Stimulated activated CD4-positive, alpha-beta T cell treated with anti-CD3 and anti-CD28 coated beads, Interleukin-2, amount 100 ng/mL, for 4 hours (primary cell): ENCODE data around the gene WNK4.
"Not testable (repeated sequence)": the region's sequence is repeated elsewhere in the genome, so short reads cannot be mapped to it uniquely, and the experiment has no call there.

Source experiments
- DNase-seq: peaks from one replicate; pipeline ENCODE4 v3.0.0-alpha.2; 2020; ENCODE audit warnings: low read depth

The WNK4 gene

GRCh38 chr17:42779936-42780850, at the start of gene WNK4:
Gene WNK4, plus strand, starts transcription at chr17:42780610. Its CDS starts 89 bp downstream, at chr17:42780699.
- no peak for DNase-seq

- no peak for DNase-seq
Measured at GRCh38 chr17:42740699-42741098, 39.7 kb upstream of the WNK4 start.

- not testable (repeated sequence) for DNase-seq
Measured at GRCh38 chr17:42742916-42743315, 37.5 kb upstream of the WNK4 start.

GRCh38 chr17:42743595-42744282, 36.7 kb upstream of the WNK4 start:
- DNase-seq: no peak

GRCh38 chr17:42744283-42744805, 36.1 kb upstream of the WNK4 start:
- peak; percentile 52 for DNase-seq

GRCh38 chr17:42744806-42745617, 35.4 kb upstream of the WNK4 start, which contains the start of gene EZH1:
Gene EZH1, minus strand, starts transcription at chr17:42745040. Its CDS starts 16,099 bp downstream, at chr17:42728941.
- DNase-seq: peak; percentile 88

- DNase-seq: no peak
Measured at GRCh38 chr17:42748202-42748907, 32.1 kb upstream of the WNK4 start.

GRCh38 chr17:42748908-42749798, 31.3 kb upstream of the WNK4 start:
- DNase-seq: no peak

GRCh38 chr17:42750739-42751344, 29.6 kb upstream of the WNK4 start:
- DNase-seq: no peak

GRCh38 chr17:42751628-42752027, 28.8 kb upstream of the WNK4 start:
- DNase-seq: no peak

- no peak for DNase-seq
Measured at GRCh38 chr17:42754782-42755181, 25.6 kb upstream of the WNK4 start.

- no peak for DNase-seq
Measured at GRCh38 chr17:42759982-42760651, 20.3 kb upstream of the WNK4 start.

GRCh38 chr17:42760652-42761581, 19.5 kb upstream of the WNK4 start, which contains the start of gene RAMP2:
Gene RAMP2, plus strand, starts transcription at chr17:42761227. Its CDS starts 35 bp downstream, at chr17:42761262.
- no peak for DNase-seq

- no peak for DNase-seq
Measured at GRCh38 chr17:42761638-42762037, 18.8 kb upstream of the WNK4 start.

- no peak for DNase-seq
Measured at GRCh38 chr17:42766124-42766523, 14.3 kb upstream of the WNK4 start.

GRCh38 chr17:42767512-42767911, 12.9 kb upstream of the WNK4 start:
- no peak for DNase-seq

GRCh38 chr17:42768006-42768405, 12.4 kb upstream of the WNK4 start:
- not testable (repeated sequence) for DNase-seq

- DNase-seq: not testable (repeated sequence)
Measured at GRCh38 chr17:42769964-42770363, 10.4 kb upstream of the WNK4 start.
